Caki2 (cell line): ENCODE measurements around the gene SCUBE1. TPM values are rescaled to one million over a fixed set of nuclear protein-coding genes. Genes with fewer than 3 reads are reported as not detected.
"Not testable (repeated sequence)": the region's sequence is repeated elsewhere in the genome, so short reads cannot be mapped to it uniquely, and the experiment has no call there.

Experiments used
- DNase-seq: peaks from one replicate; pipeline ENCODE4 v3.0.0-alpha.2; 2015; ENCODE audit warnings: low read depth
- in situ Hi-C: cut with HindIII; loops from 2 replicates; pipeline ENCODE4 v1.10.0; 2016; ENCODE audit warnings: low sequenced_read_pairs, low pct_unique_long_range_greater_than_20kb, mixed read lengths
- total RNA-seq: library from RNA; depleted of rRNA; stranded (reverse); fragments of >200 nt; shearing (Covaris generic); gene quantifications from 2 replicates; pipeline ENCODE4 v1.2.3, GENCODE V29; 2014; ENCODE audit warnings: low replicate concordance

Gene SCUBE1
- total RNA-seq, 1 experiment from 2014 or later, result 0.14 TPM

DNA sequence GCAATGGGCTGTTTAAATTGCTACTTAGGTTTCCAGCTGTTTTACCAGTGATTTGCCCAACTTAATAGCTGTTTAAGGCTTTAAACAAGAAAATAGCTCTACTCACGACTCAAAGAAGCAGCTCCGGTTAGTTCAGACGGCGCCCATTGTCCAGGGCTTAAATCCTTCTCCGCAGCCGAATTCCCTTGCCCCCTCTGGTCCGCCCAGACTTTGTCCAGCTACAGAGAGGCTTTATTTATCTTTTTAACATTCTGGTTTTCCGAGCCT, 20.9 kb upstream of the SCUBE1 start:
- DNase-seq, result no peak

DNA sequence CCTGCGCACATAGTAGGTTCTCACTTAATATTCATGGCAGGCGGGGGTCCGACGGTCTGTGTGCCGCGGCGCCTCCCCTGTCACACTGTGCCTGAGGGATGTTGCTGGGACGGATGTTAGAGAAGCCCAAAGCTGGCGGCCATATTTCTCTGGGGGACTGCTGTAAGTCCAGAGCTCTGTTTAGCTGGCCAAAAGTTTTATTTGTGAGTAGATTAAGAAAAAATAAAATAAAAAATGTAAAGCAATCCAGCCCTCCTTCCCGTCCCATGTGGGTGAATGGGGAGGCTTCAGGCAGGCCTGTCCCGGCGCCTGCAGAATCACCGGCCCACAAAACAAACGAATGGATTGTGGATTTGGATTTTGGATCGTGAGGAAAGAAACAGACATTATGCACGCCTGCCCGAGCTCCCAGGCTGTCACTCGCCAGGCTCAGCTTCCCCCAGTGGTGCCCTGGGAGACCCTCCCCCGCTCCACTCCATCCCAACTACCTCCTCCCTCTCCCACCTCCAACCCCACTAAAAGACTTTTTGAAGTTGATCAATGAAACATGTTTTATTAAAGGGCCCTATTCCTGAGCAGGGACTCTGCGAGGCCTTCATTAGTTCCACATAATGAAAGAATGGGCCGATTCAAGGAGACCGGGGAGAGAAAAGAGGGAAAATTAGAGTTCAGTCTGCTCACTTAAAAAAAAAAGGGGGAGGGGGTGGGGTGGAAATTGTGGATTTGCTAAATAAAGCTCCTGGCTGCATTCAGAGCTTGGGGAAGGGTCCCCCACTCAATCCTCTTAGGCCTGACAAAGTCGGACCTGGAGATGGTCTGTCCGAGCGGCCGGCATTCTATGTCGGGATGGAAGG, 20.4 kb upstream of the SCUBE1 start:
- in situ Hi-C loops, result no loop called here

More for the DNA sequence above, 20.9 kb upstream of the SCUBE1 start:
- in situ Hi-C loops, result no loop called here

DNA sequence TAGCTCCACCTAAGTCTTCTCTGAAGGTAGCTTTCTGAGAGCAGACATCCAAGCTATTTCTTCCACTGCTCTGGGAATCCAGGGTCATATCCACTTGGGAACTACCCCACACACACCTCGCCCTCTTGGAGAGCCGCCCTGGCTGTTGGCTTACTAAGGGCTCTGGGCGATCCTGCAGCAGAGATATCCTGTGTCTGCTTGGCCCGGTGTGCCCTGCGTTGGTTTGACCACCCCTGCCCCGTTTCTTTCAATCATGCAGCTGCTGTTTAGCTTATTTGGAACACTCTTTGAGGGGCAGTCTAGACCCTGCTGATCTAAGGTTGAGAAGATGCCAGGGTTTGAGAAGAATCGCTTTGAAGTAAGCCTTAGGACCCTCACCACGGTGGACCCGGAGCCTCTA, 17.4 kb upstream of the SCUBE1 start:
- in situ Hi-C loops, result no loop called here
- no peak for DNase-seq

More for the DNA sequence above, 20.4 kb upstream of the SCUBE1 start:
- no peak for DNase-seq

DNA sequence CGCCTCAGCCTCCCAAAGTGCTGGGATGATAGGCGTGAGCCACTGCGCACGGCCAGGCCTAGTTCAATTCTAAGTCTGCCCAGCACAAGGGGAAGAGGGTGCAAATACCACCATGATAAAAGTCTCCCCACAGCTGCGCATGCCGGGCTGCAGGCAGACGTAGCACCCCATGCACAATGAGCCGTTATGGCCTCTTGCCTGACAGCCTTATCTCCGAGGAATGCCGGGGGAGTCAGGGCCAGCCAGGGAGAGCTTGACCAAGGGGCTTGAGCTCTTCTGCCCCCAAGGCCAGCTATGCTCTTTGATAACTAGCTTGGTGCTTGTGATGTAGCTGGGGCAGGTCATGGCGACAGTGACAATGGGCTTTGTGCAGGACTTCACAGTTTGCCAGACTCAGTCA, 13.7 kb upstream of the SCUBE1 start:
- DNase-seq, result no peak
- in situ Hi-C loops, result no loop called here

DNA sequence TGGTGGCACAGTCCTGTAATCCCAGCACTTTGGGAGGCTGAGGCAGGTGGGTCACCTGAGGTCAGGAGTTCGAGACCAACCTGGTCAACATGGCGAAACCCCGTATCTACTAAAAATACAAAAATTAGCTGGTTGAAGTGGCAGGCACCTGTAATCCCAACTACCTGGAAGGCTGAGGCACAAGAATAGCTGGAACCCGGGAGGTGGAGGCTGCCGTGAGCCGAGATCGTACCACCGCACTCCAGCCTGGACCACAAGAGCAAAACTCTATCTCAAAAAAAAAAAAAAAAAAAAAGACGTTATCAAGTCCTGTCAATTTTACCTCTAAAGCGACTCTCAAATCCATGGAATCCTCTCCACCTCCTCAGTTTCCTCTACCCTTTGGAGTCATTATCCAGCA, 12.5 kb upstream of the SCUBE1 start:
- not testable (repeated sequence) for DNase-seq

DNA sequence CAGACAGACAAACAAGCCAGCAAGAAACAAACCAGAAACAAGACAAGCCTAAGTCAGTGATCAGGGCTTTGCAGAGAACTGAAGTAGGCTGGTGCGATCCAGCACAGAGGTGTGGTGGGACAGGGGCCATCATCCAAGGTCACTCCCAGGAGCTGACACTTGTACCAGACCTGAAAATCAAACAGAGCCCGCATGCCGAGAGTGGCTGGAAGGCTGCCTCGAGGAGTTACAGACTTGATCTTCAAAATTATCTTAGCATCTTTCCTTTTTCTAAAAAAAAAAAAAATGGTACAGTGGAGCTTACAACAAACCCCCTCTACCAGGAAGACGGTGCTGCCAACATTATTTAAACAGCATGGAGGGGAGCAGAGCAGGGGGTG, 8.8 kb upstream of the SCUBE1 start:
- in situ Hi-C loops, result no loop called here
- DNase-seq, result no peak

More for the DNA sequence above, 12.5 kb upstream of the SCUBE1 start:
- in situ Hi-C loops, result not testable (repeated sequence)

DNA sequence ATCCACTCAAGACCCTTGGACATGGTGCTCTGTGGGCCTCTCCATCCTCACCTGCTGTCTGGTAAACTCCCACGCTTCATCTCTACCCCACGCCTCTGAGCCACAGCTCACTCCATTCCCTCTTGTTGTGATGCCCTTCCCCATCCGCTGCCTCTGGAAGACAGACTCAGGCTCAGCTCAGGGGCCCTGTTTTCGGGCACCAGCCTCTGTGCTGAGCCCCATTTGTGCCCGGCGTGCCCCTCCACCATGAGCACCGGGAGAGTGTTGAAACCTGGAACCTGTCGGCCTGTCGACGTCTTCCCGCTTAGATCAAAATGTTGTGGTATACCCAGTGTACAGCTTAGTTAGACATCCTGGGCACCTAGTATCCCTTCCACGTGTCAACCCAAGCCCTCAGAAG, 6.5 kb upstream of the SCUBE1 start:
- in situ Hi-C loops, result no loop called here

DNA sequence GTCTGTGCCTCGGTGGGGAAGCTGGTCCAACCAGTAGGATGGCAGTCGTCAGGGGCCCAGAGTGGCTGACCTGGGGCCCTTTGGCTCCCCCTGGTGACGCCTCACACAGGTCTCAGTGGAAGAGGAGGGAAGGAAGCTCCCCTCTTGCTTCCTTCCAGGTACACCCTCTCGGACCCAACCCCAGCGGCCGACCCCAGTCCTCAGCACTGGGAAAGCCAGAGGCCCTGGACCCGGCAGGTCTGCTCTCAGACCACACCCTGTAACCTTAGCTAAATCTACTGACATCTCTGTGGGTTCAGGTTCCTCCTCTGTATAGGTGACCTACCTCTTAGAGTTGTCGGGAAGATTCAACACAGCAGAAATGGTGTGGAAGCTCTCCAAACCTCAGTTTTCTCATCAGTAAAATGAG, 3.4 kb upstream of the SCUBE1 start:
- peak; percentile 37 for DNase-seq
- in situ Hi-C loops, result no loop called here

More for the DNA sequence above, 6.5 kb upstream of the SCUBE1 start:
- no peak for DNase-seq

DNA sequence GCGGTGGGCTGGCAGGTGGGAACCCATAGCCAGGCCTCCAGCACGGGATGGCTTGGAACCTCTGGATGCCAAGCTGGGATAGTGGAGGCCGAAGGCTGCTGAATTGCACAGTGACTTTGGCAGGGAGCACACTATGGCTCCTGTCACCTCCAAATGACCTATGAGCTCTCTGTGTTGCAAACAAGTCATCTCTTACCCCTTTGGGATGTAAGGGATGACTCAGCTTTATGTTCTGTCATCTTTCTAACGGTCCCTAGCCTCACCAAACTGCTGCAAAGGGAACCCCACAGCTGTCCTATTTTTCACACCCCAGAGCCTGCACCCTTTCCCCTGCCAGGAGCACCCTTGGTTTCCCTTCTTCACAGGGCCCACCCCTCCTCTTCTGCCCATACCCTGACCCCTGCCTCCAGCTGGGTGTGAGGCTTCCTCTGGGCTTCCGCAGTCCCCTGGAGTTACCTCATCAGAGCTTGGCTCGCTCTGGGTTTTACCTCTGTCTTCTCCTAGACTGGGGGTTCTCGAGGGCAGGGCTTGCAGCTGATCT, 2.7 kb upstream of the SCUBE1 start:
- no peak for DNase-seq
- in situ Hi-C loops, result no loop called here

DNA sequence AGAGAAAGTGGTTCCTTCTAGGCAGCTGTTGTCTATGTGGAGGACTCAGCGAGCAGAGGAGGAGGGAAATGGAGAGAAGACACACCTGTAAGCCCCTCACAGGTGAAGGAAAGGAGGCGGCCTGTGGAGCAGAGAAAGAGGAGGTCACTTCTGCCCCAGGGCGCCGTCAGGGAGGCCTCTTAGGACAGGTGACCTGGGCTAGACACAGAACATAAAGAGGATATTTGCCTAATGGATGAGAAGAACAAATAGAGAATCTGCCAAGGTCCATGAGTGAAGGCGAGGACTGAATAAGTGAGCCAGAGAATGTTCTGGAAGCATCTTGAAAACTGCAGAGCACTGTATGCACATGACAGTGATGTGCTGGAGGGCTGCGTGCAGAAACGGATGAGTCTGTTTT, 2.2 kb upstream of the SCUBE1 start:
- DNase-seq, result no peak
- in situ Hi-C loops, result no loop called here

DNA sequence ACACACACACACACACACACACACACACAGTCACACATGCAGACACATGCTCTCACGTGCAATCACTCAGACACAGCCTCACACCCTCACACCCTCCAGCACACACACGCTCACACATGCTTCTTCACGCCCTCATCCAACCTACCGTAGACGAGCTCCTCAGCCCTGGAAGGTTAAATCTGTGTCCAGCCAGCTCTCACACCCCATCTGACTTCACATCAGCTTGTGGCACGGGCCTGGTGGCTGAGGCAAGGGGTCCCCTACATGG, 1.3 kb upstream of the SCUBE1 start:
- no peak for DNase-seq
- in situ Hi-C loops, result no loop called here

DNA sequence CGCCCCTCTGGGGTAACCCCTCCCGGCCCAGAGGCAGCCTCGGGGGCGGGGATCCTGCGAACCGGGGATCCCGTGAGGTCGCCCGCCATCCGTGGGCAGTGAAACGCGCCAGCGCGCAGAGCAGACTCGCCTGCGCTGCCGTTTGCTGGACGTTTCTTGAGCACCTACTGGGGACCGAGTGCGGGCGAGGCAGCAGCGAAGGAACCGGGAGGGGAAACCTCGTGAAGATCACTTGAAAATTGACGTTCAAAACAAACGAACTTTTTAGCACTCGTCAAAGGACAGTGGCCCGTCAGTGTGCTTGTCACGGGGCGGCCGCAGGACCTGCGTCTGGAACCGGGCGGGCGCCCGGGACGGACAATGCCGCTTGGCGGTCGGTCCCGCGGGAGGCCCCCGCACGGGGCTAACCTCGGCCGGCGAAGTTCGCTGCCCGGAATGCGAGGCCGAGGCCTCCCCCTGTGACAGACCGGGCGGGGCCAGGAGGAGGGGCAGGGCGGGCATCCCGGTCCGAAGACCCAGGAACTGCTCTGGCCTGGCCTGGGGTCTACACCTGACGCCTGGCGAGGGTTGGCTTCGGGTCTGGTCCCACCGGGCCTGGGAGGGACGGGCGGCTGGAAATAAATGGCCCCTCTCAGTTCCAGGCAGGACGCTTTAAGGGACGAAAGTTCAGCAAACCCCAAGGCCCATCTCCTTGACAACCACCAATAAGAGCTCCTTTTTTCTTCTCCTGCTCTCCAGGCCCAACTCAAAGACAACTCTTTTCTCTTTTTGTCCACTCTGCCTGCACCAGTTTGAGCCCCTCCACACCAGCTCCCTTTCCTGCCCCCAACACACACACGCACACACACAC, 723 bp upstream of the SCUBE1 start:
- in situ Hi-C loops, result no loop called here
- no peak for DNase-seq

DNA sequence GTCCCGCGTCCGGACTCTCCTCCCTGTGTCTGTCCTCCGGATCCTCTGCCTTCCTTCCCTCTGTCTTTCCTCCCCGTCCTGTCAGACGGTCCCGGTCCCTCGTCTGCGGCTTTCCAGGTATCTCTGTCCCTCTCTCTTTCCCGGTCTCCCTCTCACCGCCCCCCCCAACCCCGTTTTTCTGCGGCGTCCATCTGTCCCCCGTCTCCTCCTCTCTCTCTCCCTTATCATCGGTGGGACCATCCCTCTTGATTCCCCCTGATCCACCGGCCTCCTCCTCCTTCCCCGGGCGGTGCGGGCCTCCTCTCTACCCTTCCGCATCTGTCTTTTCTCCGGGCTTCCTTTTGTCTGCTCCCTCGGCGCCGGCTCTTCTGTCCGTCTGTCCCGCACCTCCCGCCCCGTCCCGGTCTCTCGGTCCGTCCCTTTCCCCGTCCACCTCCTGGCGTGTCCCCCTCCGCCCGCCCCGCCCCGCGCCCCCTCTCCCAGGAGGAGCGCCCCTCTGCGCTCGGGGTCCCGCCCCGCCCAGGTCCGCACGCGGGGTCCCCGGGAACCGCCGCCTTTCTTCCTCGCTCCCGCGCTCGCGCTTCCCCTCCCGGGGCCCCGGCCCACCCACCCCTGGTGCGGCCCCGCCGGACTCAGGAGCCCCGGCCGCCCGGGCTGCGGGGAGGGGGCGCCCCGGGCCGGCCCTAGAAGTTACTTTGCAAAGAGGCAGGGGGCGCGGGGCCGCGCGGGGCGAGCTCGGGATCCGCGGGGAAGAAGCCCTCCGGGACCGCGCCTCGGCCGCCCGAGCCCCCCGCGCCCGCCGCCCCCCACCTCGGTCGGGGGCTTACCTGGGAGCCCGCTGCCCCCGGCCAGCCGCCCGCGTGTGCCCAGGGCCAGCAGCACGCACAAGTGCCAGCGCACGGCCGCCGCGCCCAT, 568 bp downstream of the SCUBE1 start:
- in situ Hi-C loops, result no loop called here
- no peak for DNase-seq

DNA sequence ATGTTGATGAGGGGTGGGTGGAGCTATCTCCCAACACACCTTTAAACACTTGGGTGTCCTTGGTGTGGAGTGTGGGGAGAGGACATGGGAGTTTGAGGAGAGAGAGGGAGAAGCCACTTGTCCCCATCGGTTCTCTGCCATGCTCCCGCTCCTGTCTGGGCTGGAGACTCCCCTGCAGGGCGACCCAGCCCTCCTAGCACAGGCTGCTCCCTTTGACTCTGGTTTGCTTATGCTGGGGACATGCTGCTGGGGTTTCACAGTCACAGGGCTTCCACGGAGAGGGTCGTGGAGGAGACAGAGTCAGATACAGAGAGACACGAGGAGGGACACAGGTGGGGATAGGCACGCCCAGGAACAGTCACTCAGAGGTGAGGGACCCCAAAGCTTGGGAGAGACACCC, 1.6 kb downstream of the SCUBE1 start:
- in situ Hi-C loops, result no loop called here
- no peak for DNase-seq

DNA sequence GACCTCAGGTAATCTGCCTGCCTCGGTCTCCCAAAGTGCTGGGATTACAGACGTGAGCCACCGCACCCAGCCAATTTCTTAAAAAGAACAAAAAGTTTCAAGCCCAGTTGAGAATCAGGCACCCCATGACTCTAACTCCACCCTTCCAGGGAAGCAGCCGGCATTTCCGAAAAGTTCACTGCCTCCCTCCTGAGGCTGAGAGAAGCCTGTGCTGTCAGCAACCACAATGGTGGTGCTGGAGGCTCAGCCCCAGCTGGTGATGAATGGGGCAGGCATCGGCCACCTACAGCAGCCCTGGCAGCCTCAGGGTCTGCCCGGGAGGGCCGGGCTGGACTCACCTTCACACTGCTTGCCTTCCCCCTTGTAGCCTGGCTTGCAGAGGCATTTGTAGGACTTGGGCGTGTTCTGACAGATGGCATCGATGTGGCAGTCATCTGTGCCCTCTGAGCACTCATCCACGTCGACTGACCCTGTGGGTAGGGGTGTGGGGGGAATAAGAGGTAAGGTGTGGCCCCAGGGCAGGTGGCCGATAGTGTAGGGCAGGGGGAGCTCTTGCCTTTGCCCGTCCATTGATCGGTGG, 4.3 kb downstream of the SCUBE1 start:
- DNase-seq, result no peak
- in situ Hi-C loops, result no loop called here

DNA sequence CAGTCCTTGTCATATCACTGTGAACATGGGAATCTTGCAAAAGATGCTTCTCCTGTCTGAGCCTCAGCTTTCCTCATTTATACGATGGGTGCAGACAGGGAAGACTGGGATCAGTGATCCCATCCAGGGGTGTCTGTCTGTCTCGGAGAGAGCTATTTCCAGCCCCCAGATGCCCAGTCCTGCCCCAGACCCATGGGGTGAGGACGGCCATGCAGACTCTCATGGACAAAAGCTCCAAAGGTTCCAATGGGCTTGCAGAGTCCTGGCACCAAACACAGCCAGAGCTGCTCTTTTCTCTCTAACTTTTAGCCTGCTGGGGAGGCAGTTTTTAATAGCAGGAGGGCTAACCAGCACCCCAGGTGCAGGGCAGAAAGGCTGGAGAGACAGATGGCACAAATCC, 5.2 kb downstream of the SCUBE1 start:
- in situ Hi-C loops, result no loop called here
- no peak for DNase-seq

DNA sequence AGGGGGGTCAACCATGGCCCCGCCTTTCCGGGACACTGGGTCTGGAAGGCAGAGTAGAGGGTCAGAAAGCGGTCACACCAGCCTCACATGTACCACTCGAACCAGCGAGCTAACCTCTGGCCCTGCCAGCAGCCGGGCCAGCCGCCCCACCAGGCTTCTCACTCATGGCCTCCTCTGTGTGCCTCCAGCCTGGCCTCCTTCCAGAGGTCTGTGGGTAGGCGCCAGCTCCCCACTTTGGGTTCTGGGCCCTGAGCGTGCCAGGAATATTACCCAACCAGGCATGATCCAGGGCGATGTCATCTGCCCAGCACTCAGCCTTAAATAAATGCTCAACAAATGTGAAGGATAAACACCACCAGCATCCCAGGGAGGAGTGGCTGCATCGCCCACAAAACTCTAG, 5.8 kb downstream of the SCUBE1 start:
- in situ Hi-C loops, result no loop called here
- DNase-seq, result no peak

DNA sequence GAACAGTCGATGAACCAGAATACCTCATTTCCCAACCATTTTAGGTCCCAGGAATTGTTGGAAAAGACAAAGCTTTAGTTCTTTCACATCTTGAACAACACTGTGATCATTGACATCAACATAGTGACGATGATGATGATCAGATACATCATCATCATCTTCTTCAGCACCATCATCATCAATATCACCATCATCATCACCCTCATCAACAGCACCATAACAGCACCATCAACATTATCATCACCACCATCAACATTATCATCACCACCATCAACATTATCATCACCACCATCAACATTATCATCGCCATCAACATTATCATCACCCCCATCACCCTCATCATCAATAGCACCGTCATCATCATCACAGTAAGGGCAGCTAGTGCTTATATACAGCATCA, 8.8 kb downstream of the SCUBE1 start:
- no peak for DNase-seq
- in situ Hi-C loops, result no loop called here
